Measurements from ENCODE around the gene AHSG. TPM values are rescaled to one million over a fixed set of nuclear protein-coding genes. Genes with fewer than 3 reads are reported as not detected.
"Not testable (repeated sequence)": the region's sequence is repeated elsewhere in the genome, so short reads cannot be mapped to it uniquely, and the experiment has no call there.

Gene AHSG, protein sequence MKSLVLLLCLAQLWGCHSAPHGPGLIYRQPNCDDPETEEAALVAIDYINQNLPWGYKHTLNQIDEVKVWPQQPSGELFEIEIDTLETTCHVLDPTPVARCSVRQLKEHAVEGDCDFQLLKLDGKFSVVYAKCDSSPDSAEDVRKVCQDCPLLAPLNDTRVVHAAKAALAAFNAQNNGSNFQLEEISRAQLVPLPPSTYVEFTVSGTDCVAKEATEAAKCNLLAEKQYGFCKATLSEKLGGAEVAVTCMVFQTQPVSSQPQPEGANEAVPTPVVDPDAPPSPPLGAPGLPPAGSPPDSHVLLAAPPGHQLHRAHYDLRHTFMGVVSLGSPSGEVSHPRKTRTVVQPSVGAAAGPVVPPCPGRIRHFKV
- total RNA-seq: under 0.01 TPM in 1 of 2 replicates, not detected in the other

DNA sequence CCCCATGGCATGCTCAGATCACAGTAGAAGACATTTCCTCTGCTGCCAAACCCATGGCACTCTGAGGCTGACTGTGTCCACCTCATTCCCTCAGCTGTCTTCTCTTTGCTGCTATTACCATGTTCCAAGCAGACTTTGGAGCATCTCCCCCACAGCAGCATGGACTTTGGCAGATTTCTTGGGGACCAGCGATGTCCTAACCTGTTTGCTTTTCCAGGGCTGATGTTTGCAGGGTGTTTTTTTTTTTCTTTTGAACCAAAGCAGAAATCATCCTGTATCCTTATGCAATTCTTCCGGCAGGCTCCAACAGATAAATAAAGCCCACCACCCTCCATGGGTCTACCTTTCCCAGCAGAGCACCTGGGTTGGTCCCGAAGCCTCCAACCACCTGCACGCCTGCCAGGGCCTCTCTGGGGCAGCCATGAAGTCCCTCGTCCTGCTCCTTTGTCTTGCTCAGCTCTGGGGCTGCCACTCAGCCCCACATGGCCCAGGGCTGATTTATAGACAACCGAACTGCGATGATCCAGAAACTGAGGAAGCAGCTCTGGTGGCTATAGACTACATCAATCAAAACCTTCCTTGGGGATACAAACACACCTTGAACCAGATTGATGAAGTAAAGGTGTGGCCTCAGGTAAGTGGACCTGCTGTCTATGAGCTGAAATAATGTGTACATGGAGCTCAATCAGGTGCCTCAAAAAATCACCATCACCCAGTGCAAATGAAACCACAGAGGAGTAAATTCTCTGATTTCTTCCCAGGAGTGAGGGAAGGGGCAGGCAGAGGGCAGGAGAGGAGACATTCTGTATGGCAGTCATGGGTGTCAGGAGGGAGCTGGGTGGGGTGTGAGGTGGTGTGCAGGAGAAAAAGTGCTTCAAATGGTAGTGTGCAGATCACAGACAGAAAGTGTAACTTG lies at the start of gene AHSG:
TSS of gene AHSG (plus strand) at position 340 of the 916 bp plus-strand sequence. CDS start at position 422, 82 bp downstream.
- no peak for DNase-seq (ENCODE audit: low read depth in 2 of 2)

DNA sequence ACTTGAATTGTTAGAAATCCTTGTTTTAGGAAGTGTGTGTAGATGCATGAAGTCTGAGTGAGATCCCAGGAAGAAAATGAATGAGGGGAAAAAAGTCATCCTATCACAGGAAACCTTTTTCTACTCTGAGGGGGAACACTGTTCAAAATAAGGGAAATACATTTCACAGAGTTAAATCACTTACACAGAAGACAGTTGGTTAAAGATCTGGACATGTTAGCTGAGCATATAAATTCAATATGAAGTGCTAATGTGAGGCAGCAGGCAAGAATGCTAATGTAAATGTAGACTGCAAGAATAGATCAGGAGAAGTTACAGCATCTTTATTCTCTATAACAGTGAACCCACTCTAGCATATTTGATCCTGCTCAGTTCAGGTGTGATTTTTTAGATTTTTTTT lies 48.3 kb upstream of the AHSG start:
- DNase-seq (ENCODE audit: low read depth in 2 of 2): no peak

DNA sequence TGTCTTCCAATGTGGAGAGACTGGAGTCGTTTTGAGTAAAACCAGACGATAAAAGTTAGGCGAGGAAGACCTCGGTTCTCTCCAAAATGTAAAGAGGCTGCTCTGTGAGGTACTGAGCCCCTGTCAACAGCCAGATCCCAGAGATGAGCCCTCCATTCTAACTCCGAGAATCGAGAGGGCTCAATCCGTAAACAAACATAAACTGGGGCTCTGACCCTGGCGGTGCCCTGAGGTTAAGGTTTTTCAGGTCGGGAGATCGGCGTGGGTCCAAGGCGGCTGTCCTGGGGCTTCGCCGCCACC lies 46.1 kb upstream of the AHSG start:
- DNase-seq (ENCODE audit: low read depth in 2 of 2): peak in 1 of 2 donors; percentile 3

DNA sequence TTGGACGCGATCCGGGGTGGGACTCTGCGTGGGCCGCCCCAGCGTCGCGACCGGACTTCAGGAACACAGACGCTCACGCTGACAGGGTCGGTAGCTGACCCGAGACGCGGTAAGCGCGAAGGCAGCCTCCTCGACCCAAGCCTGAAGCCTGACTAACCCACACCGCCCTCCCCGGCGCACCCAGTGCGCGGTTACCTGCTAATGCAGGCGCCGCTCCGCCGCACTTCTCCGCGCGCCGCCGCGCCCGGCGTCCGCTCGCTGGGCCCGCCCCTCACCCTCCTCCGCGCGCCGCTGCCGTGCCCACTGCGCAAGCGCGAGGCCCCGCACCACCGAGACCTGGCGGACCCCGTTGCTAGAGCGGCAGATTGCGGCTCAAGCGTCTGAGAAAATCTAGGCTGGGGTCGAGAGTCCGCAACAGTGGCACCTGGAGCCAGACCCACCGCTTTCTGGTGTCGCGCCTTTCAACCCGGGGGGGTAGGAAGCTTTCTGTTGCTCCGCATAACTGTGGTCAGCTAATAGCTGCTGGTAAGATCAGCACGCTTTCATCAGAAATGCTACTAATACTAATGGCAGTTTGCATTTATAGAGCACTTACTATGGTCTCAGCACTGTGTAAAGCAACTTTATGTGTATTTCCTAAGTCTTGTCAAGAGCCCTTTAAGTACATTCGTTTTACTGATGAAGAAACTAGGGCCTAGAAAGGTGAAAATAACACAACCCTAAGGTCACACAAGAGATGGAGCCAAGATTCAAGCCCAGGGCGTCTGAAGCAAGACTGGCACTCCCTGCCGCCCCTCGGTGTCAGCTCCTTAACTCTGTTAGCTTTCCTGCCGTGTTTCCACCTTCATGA lies 45.6 kb upstream of the AHSG start, which contains the start of gene TBCCD1:
TSS of gene TBCCD1 (minus strand) at position 268 of the 850 bp plus-strand sequence. CDS start 3,010 bp downstream, outside the sequence.
- peak; percentile 76 to 91 for DNase-seq (ENCODE audit: low read depth in 2 of 2)

DNA sequence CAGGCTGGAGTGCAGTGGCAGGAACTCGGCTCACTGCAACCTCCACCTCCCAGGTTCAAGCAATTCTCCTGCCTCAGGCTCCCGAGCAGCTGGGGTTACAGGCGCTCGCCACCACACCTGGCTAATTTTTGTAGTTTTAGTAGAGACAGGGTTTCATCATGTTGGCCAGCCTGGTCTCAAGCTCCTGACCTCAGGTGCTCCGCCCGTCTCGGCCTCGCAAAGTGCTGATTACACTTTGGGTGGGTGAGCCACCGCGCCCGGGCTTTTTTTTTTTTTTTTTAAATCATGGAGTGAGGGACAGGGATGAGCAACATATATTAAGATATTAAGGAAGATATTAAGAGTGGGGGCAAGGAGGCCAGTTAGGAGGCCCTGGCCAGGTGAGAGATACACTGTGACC lies 43.5 kb upstream of the AHSG start:
- DNase-seq (ENCODE audit: low read depth in 2 of 2): not testable (repeated sequence)

DNA sequence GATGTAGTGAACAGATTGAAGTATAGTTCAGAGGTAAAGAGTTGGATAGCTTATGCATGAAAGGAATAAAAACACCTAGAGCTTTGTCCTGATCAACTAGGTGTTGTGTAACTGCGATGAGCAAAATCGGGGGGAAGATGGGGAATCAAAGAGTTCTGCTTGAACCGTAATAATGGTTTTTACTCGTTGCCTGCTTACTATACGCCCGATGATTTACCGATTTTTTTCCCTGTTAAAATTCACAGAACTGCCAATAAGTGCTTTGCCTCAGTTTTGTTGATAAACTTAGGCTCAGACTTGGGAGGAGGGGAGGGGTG lies 43.1 kb upstream of the AHSG start:
- no peak for DNase-seq (ENCODE audit: low read depth in 2 of 2)

DNA sequence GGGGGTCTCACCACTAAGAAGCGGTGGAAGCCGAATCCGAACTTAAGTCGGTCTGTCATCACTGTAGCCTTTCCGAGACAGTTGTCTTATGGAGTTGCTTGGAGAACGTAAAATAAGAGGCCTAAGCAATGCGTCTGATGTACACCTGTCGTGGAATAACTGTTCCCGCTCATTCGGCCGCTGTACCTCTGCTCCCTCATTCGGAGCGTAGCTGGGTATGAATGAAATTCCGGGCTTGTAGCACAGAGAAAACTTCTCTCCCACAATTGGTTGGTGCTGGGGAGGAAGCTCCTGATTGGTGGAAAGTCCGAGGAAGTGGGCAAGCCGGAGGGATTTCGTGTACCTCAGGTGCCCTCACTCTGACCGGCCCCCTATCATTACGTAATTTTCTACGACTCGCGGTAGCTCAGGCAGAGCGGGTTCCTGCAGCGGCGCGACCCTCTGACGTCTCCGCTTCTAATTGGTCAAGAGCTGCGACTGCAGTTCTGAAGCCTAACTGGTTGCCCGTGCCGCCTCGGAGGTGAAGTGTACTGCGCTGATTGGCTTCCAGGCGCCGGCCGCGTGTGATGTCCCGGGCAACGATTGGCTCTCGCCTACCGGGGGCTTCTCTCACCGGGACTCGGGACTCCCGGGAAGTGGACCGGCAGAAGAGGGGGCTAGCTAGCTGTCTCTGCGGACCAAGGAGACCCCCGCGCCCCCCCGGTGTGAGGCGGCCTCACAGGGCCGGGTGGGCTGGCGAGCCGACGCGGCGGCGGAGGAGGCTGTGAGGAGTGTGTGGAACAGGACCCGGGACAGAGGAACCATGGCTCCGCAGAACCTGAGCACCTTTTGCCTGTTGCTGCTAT lies 42.5 kb upstream of the AHSG start, which contains the start of gene DNAJB11:
TSS of gene DNAJB11 (plus strand) at position 625 of the 845 bp plus-strand sequence. CDS start at position 803, 178 bp downstream.
- DNase-seq (ENCODE audit: low read depth in 2 of 2): peak; percentile 100

DNA sequence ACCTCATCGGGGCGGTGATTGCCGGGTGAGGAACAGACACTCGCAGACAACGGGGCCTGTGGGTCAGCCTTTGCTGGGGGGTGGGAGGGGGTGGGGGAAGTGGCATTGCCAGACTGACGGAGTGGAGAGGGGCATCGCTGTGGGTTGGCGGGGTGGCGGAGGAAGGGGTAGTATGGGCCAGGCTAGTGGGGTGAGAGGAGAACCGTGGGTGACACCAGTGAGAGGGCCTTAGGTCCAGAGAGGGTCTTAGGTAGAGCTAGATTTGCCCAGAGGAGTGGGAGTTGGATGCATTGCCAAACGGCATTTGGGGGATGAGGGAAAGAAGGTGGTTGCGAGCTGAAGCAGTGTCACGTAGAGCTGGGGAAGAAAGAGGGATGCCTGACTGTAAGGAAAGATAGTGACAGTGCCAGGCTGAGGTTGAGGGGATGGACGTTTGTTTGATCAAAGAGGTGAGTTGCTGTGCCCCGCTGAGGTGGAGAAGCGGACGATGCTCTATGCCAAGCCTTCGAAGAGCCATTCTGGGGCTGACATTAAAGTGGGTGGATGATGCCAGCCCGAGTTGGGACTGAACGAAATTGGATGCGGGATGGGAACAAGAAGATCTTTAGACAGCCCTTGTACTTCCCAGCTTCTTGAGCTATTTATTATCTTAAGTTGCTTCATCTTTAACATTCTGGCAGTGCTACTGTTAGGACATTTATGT lies 41.8 kb upstream of the AHSG start:
- DNase-seq (ENCODE audit: low read depth in 2 of 2): no peak

DNA sequence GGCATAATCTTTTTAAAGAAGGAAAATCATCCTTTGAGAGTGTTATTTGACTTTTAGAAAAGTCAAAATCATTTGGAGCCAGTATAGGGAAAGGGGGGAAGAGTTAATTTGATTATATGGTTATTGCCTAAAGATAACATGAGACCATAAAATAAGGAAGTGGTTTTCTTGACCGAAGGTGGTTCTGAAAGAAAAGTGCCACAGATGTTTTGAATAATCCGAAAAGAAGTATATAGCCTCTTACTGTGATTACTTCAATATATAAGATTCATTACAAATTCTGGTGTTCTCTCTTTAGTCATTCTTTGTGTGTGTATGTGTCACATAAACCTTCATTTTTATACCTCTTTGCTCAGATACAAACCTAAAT lies 41.2 kb upstream of the AHSG start:
- DNase-seq (ENCODE audit: low read depth in 2 of 2): no peak

DNA sequence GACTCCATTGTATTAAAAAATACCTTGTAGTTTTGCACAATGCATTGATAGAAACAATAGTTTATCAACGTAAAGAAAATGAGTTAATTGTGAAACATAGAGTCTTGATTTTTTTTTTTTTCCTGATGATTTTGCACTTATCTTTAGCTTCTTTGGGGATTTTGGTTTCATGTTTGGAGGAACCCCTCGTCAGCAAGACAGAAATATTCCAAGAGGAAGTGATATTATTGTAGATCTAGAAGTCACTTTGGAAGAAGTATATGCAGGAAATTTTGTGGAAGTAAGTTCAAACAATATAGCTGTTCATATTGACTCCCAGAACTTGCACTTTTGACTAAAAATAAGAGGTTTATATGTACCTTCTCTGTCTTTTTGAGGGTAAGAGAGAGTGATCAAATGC lies 35.3 kb upstream of the AHSG start:
- DNase-seq (ENCODE audit: low read depth in 2 of 2): no peak

DNA sequence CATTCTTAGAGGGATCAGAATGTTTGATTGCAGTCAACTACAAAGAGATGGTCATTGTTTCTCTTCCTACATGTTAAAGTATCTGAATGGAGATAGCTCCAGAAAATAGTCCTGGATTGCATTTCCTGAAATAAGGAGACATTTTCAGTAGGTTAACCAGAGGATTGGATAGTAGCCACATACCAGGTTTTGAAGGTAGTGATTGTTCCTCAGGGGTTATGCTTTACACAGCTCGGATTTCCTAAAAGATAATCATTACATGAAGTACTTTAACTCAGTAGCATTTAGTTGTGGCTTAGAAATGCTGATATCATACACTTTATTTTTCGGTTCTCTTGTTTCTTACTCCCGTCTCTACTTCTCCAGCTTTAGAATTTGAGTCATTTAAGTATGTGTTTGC lies 32.1 kb upstream of the AHSG start:
- no peak for DNase-seq (ENCODE audit: low read depth in 2 of 2)

DNA sequence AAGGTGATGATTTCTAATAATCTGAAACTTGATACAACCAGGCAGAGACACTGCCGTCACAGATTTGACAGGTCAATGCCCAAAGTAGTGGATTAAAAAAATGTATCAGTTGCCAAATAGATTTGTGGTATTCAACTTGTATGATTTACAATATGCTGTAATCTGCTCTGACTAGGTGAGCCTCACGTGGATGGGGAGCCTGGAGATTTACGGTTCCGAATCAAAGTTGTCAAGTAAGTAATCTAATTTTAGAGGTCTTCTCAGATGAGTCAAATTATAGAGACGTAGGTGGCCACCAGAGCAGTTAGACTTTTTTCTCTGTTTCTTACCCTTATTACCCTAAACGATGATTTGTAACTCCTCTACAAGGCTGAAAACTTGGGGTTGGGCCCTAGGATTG lies 30.3 kb upstream of the AHSG start:
- DNase-seq (ENCODE audit: low read depth in 2 of 2): no peak

DNA sequence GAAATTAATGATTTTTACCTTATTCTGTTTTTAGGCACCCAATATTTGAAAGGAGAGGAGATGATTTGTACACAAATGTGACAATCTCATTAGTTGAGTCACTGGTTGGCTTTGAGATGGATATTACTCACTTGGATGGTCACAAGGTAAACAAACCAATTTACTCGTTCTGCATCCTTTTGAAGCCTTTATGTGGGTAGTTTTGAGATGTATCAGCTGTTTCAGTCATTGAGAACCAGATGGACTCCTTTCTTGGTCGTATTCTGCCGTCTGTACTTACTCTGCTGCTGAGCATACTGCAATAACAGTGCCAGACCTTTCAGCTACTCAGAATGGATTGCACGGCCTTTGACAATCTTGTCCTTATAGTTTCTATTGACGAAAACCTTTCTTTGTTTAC lies 29.0 kb upstream of the AHSG start:
- DNase-seq (ENCODE audit: low read depth in 2 of 2): no peak

DNA sequence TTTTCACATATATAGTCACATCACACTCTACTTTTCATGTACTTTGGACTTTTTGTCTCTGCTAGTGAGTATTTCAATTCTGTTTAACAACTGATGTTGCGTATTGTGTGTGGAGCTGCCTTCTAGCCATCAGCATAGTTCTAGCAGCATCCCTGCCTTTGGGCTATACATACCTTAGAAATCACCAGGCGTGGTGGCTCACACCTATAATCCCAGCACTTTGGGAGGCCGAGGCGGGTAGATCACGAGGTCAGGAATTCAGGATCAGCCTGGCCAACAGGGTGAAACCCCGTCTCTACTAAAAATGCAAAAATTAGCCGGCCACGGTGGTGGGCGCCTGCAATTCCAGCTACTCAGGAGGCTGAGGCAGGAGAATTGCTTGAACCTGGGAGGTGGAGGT lies 26.6 kb upstream of the AHSG start:
- DNase-seq (ENCODE audit: low read depth in 2 of 2): not testable (repeated sequence)

DNA sequence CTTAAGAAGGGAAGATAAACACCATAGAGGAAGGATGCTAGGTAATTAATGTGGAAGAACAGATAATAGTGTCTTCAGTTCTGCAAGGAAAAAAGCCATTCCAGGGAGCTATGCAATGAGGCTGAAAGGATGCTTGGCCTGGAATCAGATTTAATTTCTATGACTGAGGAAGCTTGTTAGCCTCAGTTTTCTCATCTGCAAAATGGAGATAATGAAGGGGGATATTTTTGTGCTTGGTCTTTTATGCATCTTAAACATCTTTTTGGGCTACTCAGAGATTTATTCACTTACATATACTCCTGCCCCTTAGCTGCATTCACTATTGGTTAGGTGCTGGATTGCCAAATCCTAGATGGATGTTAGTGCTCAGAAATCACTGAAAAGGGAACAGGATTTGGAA lies 25.7 kb upstream of the AHSG start:
- DNase-seq (ENCODE audit: low read depth in 2 of 2): no peak

DNA sequence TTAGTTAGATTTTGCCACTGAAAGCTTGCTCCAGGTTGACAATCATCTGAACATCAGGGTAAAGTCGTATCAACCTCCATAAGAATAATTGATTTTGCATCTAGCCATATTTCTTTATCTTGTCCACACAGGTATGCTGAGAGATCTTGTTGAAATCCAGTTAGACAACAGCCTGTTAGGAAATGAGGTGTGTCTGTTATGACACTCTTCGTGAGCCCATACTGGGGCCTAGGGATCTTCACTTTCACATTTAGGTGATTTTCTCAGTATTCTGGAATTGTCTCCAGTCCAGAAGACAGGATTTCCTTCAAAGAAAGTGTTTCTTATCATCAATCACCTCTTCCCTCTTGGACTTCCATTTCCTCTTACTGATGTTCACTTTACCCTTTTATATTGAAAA lies 24.2 kb upstream of the AHSG start:
- no peak for DNase-seq (ENCODE audit: low read depth in 2 of 2)

DNA sequence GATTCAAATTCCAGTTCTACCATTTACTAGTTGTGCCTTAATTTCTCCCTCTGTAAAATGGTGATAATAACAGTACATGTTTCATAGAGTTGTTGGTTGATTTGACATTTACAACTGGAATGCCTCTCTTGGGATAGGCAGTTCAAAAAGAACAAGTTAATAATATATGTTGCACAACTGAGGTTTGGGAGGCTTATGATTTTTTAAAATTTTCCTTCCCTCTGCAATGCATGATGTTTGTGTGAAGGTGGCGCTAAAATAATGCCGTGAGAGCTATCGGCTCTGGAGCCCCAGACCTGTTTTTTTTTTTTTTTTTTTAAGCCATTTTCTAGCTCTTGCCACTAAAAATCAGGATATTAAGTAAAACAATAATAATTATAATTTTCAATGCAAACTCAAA lies 23.7 kb upstream of the AHSG start:
- DNase-seq (ENCODE audit: low read depth in 2 of 2): peak in 1 of 2 donors; percentile 28

DNA sequence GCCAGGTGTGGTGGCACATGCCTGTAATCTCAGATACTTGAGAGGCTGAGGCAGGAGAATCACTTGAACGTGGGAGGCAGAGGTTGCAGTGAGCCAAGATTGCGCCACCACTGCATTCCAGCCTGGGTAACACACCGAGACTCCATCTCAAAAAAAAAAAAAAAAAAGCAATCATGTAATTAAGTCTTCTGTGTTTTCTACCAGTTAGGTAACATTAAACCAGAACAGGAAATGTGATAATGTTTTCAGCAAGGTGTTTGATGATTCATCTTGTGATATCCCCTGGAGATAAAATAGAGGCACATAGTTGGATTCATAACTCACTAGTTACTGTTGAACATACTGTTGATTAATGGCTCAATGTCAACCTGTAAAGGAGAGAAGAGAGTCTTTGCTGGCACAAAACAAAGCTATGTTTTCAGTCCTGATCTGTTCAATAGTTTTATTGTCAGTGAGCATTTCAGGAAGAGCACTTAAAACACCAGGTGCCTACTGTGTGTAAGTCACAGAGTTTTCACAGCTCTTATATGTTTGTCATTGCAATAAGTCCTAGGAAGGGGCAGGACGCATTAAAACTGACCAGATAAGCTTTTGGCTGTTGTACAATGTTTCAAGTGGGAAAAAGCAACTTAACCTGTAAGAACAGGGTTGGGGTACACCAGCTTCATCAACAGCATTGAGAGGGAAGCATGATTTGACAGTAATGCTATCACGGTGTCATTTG lies 22.8 kb upstream of the AHSG start:
- peak in 1 of 2 donors; percentile 15 for DNase-seq (ENCODE audit: low read depth in 2 of 2)

DNA sequence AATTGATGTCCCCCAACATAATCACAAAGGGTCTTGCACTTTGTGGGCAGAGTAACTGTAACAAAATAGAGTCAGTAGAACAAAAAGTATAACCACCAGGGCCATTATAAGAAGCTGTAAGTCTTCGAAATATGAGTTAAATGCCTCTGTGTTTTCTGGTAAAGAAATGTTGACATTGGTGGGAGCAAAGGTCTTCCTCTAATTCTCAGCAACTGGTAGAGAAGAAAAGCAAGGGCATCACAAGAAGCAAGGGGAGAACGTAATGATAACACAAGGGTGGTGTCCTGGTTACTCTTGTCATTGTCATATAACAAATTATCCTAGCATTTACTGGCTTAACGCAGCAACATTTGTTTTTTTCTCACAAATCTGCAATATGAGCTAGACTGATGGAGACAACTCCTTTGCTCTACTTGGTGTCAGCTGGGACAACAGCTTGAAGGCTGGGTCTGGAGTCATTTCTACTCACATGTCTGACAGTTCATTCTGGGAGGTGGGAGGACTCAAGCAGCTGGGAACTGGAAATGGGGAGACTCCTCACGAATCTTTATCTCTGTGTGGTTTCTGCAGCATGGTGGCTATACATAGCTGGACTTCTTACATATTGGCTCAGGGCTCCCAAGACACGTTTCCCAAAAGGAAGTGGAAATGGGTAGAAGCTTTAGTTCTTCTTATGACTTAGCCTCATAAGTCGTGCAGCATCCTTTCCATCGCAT lies 22.1 kb upstream of the AHSG start:
- DNase-seq (ENCODE audit: low read depth in 2 of 2): no peak

All from dermis microvascular lymphatic vessel endothelial cell (primary cell).